ENCODE data around the gene LURAP1L. TPM values are rescaled to one million over a fixed set of nuclear protein-coding genes. Genes with fewer than 3 reads are reported as not detected.
A peak's percentile ranks its signal among the peaks of the same experiment; 100 is the strongest.

The LURAP1L gene
- total and polyA plus RNA-seq, 3 donors from 2014 or later: 0.31 to 3.0 (median 0.74) TPM

DNA sequence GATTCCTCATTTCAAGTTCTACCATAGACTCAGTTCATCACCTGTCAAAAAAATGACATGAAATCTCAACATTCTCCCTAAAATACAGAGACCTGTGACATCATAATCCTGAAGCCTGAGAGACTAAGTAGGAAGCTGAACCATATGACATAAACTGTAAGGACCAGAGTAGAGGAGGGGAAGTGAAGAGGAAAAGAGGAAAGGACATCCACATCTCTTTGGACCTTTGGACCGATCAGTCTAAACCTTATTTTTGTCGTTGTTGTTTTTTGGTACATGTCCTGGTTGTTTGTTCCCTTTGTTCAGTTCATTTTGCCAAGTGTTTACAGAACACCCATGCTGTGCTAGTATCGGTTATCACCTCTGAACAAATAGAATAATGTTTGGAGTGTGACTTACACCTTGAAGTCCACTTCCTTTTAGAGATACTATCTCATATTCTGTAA, 41.9 kb downstream of the LURAP1L start:
- WGBS, 2 donors: 86 to 88% methylated on average over 3 of the region's 3 CpGs
- intact Hi-C loops (cut with DNase I; ENCODE audit: low total_unique reads): no loop called here
- Histone ChIP-seq H3K4me3 (no peak overlapping the region), H3K4me1 (no peaks in the 10 kb centered on the region), H3K27me3 (no peaks in the 10 kb centered on the region), H3K27ac (no peak overlapping the region), H3K36me3 (ENCODE audit: low read depth, missing control alignments) (no peaks in the 10 kb centered on the region), H3K9me3 (no peaks in the 10 kb centered on the region)
- TF ChIP-seq POLR2A (IDR thresholded peaks at IDR 0.05): no peak
- no peak for TF ChIP-seq CTCF (IDR thresholded peaks at IDR 0.05)
- no peak for DNase-seq

DNA sequence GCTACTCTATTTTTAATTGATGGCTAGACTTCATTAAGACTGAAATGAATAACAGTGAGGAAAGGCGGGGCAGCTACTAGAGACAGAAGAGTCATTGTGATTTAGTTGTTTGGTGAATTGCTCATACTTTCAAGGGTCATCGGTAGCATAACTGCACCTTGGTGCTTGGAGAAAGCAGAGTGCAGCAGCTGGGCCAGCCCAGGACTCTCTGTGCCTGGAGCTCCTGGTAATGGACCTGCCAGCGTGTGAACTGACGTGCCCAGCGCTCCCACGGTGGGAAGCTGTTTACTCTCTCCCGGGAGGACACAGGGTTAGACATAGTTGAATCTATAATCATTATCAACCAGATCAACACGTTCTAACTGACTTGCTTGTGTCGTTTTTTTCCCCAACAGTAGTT, 42.9 kb downstream of the LURAP1L start:
- Histone ChIP-seq H3K27me3 (no peaks in the 10 kb centered on the region), H3K36me3 (ENCODE audit: low read depth, missing control alignments) (no peaks in the 10 kb centered on the region), H3K27ac (no peak overlapping the region), H3K4me3 (no peak overlapping the region), H3K4me1 (no peaks in the 10 kb centered on the region), H3K9me3 (no peaks in the 10 kb centered on the region)
- WGBS, 2 donors: 44 to 77% methylated on average over 9 of the region's 9 CpGs
- TF ChIP-seq CTCF (IDR thresholded peaks at IDR 0.05) (no peak), POLR2A (IDR thresholded peaks at IDR 0.05) (no peak)
- intact Hi-C loops (cut with DNase I; ENCODE audit: low total_unique reads): no loop called here
- DNase-seq: no peak

DNA sequence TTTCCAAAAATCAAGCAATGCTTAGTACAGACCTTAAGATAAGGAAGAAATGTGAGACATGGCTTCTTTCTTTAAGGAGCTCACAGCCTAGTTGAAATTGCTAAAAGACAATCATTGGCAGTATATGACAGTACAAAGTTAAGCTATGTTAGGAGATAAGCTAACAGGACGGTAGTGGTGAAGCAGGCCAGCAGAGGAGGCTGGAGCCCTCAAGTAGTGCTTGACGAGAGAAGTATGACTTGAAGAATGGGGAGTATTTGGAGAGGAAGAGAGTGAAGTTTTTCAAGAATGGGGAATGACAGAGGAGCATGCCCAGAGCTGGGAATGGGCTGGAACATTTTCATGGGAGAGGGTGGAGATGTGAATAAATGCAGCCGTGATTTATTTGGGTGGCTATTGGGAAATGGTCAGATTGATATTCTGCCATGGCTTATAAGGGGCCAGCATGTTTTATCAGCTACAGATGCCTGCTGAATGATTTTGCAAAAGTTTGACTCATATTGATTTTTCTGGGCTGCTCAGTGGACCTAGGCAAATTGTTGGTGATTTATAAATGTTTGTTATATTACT, 43.7 kb downstream of the LURAP1L start:
- no peak for DNase-seq
- no peaks in the 10 kb centered on the region for H3K9me3 ChIP-seq
- H3K27ac ChIP-seq: no peak overlapping the region
- WGBS, 2 donors: 73 to 80% methylated on average over 3 of the region's 3 CpGs
- H3K36me3 ChIP-seq (ENCODE audit: low read depth, missing control alignments): no peaks in the 10 kb centered on the region
- H3K4me3 ChIP-seq: no peak overlapping the region
- H3K4me1 ChIP-seq: no peaks in the 10 kb centered on the region
- no peaks in the 10 kb centered on the region for H3K27me3 ChIP-seq
- intact Hi-C loops (cut with DNase I; ENCODE audit: low total_unique reads): no loop called here
- TF ChIP-seq POLR2A (IDR thresholded peaks at IDR 0.05): no peak
- no peak for TF ChIP-seq CTCF (IDR thresholded peaks at IDR 0.05)

- H3K4me1 ChIP-seq: no peaks in the 10 kb centered on the region
- 73 to 77% methylated on average over 9 of the region's 9 CpGs for WGBS, 2 donors
- TF ChIP-seq CTCF (IDR thresholded peaks at IDR 0.05) (peak in 2 of 3 experiments; percentile 45 to 66), POLR2A (IDR thresholded peaks at IDR 0.05) (no peak)
- H3K27me3 ChIP-seq: no peaks in the 10 kb centered on the region
- H3K9me3 ChIP-seq: no peaks in the 10 kb centered on the region
- DNase-seq: peak; percentile 66
- no peak overlapping the region for H3K27ac ChIP-seq
- peak overlapping the region; percentile 10 to 15 for H3K4me3 ChIP-seq
- no peaks in the 10 kb centered on the region for H3K36me3 ChIP-seq (ENCODE audit: low read depth, missing control alignments)
- intact Hi-C loops (cut with DNase I; ENCODE audit: low total_unique reads): no loop called here
Observed at GRCh38 chr9:12819436-12820185, 44.8 kb downstream of the LURAP1L start.
